ENCODE data around the gene ANKRD31.
"Not testable (repeated sequence)": the region's sequence is repeated elsewhere in the genome, so short reads cannot be mapped to it uniquely, and the experiment has no call there.

ANKRD31 gene

DNA sequence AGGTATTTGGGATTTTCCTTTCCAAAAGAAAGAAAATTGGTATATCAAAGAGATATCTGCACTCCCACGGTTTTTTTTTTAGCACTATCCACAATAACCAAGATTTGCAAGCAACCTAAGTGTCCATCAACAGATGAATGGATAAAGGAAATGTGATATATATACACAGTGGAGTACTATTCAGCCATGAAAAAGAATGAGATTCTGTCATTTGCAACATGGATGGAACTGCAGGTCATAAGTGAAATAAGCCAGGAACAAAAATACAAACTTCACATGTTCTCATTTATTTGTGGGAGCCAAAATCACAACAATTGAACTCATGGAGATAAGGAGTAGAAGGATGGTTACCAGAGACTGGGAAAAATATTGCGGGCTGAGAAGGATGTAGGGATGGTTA is 9.8 kb downstream of the ANKRD31 start:
- no peak for DNase-seq

DNA sequence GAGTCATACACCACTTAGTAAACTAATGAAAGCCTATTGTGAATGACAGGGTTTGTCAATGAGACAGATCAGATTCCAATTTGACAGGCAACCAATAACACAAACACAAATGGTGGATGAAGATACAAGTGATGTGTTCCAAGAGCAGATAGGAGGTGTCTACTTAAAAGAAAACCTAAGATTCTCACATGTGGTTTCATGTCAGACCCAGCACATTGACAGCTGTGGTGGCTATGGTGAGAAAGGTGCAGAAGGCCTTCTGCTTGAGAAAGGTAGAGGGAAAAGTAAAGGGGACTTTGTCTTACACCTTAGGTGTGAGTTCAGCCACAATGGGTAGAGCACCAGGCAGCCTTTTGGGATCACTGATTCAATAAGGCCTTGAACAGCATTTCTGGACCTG is 11.2 kb downstream of the ANKRD31 start:
- DNase-seq = no peak

DNA sequence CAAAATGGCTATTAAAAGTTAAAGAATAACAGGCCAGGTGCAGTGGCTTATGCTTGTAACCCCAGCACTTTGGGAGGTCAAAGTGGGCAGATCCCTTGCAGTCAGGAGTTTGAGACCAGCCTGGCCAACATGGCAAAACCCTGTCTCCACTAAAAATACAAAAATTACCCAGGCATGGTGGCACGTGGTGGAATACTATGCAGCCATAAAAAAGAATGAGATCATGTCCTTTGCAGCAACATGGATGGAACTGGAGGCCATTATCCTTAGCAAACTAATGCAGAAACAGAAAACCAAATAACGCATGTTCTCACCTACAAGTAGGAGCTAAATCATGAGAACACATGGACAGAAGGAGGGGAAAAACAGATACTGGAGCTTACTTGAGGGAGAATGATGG is 15.9 kb downstream of the ANKRD31 start:
- DNase-seq = not testable (repeated sequence)

DNA sequence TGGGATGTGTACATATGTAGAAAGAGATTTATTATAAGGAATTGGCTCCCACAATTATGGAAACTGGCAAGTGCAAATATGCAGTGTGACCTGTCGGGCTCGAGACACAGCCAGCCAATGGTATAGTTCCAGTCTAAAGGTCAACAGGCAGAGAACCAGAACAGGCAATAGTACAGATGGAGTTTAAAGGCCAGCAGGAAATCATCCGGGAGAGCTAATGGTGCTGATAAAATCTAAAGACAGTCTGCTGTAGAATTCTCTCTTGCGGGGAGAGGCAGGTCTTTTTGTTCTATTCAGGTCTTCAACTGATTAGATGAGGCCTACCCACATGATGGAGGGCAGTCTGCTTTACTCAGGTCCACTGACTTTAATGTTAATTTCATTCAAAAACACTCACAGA is 21.8 kb downstream of the ANKRD31 start:
- DNase-seq = no peak

DNA sequence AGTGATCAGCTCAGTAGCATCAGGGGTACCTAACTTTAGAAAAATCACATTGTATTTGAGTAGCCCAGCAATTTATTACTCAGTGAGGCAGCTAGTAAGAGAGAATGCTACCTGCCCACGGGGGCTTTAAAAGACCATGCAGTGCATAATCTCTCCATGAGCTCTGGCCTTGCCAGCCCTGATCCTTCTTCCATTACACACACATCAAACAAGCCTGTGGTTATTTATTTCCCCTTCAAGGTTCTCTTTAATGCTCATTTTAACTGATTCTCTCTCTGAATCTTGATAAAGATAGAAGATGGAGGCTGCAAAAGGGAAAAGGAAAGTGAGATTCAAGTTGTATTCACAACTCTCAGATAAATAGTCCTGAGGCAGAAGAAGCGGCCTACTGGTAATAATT is 22.3 kb downstream of the ANKRD31 start:
- no peak for DNase-seq

DNA sequence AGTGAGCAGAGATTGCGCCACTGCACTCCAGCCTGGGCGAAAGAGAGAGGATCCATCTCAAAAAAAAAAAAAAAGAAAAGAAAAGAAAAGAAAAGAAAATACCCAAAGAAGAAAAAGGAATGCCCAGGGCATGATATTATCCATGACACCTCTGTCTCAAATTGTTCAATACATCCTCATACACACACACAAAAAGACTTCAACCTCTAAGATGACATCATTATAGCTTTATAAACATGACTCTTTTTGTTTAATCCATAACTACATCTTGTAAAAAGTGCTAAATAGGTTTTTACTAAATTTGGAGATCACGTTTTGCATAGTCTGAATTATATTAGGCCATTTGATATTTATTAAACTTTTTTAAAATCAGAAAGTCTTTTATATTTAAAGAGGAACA is 33.1 kb downstream of the ANKRD31 start:
- no peak for DNase-seq

DNA sequence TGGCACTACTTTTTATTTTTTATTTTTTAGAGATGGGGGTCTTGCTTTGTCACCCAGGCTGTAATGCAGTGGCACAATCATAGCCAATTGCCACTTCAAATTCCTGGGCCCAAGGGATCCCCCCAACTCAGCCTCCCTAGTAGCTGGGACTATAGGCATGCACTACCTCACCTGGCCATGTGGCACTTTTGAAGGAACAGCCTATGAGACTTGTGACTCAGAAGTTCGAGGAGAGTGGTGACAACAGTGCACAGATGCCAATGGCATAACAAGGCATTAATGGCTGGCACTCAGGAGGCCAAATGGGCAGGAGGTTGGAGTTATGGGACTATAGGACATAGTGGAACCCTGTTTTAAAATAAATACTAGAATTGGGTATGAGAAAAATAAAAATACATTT is 33.7 kb downstream of the ANKRD31 start:
- DNase-seq = no peak

DNA sequence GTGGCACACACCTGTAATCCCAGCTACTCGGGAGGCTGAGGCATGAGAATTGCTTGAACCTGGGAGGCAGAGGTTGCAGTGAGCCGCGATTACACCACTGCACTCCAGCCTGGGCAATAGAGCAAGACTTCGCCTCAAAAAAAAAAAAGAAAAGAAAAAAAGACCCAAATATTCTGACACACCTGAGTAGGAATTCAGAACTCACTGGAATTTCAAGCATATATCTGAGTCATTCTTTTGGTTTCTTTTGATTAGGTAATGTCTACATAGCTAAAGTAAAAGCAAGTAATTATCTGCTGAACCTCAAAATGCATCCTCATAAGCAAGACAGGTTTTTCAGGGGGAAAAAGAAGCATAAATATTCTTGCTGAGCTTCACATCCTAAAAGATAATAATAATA is 35.9 kb downstream of the ANKRD31 start:
- no peak for DNase-seq

DNA sequence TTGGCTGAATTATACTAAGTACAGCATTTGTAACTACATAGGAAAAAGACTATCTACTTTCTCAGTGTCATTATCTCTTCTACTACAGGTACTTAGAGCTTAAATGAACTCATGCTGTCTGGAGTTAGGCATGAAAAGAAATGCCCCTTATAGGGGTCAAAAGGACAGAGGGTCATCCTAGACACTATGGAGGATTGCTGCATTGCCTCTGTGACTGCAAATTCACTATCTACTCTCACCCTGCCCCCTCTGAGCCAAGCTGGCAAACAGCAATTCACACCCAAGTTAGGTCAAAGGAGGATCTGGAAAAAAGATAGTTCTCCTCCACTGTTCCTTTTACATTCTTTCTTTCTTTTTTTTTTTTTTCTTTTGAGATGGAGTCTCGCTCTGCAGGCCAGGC is 36.7 kb downstream of the ANKRD31 start:
- DNase-seq = no peak

DNA sequence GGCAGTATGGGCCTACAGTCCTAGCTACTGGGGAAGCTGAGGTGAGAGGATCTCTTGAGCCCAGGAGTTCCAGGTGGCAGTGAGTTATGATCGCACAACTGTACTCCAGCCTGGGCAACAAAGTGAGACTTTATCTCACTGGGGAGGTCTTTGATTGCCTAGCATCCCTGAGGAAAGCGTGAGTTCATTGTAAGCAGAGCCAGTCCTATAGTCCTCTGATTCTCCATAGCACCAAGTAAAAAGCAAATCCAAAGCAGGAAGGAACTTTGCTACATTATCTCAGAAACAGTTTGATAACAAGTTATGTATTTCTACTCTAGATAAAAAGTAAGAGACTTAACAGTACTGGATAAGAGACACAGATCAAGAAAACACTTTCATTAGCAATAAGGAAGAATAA is 37.6 kb downstream of the ANKRD31 start:
- DNase-seq = no peak

DNA sequence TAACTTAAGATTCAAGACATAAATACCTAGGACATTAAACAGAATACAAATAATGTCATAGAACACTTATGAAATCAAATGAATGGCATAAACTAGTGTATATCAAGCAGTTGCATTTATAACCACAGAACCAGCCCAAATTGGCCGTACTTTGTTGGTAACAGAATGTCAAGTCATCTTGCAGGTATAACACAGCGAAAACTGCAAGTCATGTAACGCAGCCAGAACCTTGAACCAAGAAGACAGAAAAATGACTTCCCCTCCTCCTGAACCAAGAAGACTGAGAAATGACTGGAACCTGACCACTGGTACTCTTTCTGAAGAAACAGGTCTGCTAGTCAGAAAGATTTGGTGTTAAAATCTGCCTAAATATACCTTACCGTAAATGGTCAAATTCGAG is 38.9 kb downstream of the ANKRD31 start:
- DNase-seq = no peak

DNA sequence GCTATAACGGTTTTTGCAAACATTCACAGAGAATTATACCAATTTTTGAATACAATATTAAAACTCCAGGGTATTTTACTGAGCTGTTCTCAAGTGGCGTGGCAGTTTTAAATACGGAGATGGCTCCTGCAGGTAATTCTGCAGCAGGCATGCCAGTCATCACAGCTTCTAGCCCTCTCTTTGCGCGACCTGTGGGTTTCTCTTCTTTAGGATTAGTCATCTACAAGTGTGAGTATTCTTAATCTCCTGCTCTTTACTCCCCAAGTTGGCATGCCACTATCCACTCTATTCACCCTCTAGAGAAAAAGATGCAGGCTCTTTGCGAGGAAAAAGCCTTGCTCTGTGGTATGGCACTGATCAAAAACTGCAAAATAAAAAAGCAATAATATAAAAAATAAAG is 43.9 kb downstream of the ANKRD31 start:
- no peak for DNase-seq

DNA sequence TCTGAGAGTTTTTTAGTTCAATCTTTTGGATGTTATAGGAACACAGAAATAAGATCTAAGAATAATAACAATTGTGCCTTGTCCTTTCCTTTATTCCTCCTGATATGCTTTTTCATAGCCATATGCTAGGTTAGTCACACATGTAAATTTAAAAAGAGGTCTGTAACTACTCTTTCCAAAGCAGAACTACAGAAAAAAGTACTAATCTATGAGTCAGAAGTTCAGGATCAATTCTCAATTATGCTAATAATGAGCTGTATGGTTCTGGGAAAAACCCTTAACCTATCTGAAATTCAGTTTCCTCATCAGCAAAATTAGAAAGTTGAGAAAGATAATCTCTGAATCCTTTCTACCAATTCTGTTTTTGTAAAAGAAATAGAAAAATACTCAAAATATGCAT is 44.4 kb downstream of the ANKRD31 start:
- no peak for DNase-seq

DNA sequence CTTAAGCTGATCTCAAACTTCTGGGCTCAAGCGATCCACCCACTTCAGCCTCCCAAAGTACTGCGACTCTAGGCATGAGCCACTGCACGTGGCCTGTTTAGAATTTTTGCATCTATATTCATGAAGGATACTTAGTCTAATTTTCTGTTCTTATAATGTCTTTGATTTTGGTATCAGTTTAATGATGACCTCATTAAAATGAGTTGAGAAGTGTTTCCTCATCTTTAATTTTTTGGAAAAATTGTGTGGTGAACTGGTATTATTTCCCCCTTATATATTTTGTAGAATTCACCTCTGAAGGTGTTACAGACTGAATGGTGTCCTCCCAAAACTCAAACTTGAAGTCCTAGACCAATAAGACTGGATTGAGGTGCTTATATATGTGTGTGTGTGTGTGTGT is 46.5 kb downstream of the ANKRD31 start:
- no peak for DNase-seq

DNA sequence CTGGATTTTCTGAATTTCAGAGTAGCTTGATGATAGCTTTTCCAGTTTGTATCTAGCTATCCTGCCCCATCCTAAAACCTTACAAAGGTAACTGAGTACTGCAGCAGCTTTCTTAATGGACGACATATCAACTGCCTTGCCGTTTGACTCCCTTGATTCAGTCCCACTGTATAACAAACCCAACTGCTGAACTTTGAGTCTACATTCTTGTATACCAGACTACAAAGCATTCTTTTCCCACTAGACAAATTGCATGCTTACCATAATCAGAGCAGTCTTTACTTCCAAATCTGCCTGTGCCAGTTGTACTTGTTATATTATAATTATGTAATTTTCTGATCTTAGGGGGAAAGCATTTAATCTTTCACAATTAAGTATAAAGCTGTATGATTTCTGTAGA is 47.3 kb downstream of the ANKRD31 start:
- DNase-seq = no peak

DNA sequence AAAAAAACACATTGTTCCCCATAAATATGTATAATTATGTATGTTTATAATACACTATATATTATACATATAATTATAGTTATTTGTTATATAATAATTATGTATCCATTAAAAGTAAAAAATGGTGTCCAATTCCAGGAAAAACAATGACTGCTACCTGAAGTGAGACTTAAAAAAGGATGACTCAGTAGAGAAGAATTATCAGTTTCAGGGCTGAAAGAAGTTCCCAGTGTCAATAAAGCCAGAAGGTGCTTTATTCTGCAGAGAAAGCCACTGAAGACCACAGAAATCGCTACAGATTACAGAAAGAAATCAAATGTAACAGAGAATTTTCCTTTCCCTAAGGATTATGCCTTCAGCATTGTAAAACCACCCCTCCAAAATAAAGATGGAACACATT is 50.9 kb downstream of the ANKRD31 start:
- DNase-seq = no peak

DNA sequence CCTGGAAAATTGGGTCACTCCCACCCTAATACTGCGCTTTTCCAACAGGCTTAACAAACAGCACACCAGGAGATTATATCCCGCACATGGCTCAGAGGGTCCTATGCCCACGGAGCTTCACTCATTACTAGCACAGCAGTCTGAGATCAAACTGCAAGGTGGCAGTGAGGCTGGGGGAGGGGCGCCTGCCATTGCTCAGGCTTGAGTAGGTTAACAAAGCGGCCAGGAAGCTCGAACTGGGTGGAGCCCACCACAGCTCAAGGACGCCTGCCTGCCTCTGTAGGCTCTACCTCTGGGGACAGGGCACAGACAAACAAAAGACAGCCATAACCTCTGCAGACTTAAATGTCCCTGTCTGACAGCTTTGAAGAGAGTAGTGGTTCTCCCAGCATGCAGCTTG is 60.7 kb downstream of the ANKRD31 start:
- not testable (repeated sequence) for DNase-seq

DNA sequence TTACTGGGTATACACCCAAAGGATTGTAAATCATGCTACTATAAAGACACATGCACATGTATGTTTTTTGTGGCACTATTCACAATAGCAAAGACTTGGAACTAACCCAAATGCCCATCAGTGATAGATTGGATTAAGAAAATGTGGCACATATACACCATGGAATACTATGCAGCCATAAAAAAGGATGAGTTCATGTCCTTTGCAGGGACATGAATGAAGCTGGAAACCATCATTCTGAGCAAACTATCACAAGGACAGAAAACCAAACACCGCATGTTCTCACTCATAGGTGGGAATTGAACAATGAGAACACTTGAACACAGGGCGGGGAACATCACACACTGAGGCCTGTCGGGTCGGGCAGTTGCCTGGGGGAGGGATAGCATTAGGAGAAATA is 61.8 kb downstream of the ANKRD31 start:
- DNase-seq = not testable (repeated sequence)

DNA sequence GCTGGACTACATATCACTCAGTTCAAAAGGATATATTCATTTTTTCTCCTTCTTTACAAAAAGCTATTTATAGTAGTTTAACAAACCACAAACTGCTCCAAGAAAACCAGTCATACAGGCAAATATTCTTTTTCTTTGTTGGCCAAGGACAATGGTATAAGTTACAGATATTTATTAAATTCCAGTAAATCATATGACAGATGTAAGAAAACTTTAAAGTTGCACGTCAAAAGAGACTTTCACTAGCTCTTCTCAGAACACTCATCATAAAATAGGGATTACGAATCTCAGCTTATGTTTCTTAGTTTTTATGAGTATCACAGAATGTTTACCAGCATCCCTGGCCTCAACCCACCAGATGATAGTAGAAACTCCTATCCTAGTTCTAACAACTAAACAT is 67.2 kb downstream of the ANKRD31 start:
- DNase-seq = no peak

DNA sequence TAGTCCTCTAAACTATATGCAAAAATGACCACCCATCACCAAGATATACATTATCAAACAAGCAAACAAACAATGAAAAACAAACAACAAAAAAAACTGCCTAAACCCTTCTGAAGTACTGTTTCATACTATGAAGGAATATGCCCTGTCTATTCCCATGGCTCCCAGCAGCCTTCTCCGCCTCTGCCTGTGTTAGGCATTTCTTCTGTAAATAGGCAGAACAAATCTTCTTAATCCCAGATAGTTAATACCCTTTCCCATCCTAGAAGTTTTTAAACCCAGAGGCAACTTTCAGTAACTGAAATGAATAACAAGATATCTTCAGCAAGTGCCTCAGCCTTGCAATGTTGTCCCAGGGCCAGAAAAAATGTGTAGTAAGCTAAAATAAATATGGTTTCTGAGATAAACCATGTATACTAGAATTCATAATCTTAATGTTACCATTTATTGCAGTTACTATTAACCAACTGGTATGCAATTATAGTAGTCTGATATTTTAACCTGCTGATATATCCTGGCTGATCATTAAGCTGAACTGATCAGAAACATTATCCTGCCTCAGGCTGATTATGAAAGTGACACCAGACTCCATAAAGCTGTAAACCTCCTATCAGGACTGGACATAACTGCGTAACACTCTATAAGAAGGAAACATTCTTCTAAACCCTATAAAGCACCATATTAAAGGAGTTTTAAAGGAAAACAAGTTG is 68.5 kb downstream of the ANKRD31 start:
- no peak for DNase-seq

DNA sequence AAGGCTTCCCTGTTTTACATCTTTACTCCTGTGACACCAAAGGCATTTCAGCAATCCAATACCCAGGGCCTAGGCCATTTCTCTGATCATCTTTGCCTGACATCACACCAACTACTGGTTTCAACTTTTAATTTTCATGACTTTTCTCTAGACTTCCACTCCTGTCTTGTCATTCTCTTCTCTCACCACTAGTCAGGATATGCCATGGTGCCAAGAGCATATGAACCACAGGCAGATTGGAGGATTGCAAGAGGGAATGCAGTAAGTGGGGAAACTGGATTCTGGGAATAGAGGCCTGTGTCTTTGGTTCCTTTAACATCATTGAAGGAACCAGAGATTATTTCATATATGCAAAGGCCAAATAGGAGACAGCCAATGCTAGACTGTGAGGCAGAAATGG is 69.3 kb downstream of the ANKRD31 start:
- no peak for DNase-seq

DNA sequence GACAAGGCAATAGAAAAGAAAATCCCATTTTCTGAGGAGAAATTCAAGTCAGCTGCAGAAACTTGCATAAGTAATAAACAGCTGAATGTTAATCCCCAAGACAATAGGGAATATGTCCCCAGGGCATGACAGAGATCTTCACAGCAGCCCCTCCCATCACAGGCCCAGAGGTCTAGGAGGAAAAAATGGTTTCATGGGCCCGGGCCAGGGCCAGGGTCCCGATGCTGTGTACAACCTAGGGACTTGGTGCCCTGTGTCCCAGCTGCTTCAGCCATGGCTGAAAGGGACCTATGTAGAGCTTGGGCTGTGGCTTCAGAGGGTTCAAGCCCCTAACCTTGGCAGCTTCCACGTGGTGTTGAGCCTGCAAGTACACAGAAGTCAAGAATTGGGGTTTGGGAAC is 75.2 kb downstream of the ANKRD31 start:
- DNase-seq = not testable (repeated sequence)

DNA sequence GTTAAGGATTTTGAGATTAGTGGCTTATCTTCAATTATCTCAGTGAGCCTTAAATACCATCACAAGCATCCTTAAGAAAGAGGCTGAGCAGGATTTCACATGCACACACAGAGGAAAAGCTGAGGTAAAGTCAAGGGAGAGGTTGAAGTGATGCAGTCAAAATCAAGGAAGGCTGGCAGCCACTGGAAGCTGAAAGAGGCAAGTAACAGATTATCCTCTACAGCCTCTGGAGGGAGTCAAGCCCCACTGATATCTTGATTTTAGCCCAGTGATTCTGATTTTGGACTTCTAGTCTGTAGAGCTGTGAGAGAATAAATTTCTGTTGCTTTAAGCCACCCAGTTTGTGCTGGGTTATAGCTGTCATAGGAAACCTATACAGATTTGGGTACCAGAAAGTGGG is 80.1 kb downstream of the ANKRD31 start:
- DNase-seq = no peak

DNA sequence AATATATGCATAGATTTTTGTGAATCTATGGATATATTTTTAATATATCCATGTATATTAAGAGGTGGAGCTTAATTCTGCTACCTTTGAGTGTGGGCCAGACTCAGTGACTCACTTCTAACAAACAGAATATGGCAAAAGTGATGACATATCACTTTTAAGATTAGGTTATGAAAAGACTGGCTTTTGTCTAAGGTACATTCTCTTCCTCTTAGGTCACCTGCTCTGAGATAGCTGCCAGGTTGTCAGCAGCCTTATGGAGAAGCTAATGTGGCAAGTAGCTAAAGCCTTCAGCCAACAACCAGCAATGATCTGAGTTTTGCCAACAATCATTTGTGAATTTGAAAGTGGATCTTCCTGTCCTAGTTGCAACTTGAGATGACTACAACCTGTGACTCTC is 83.8 kb downstream of the ANKRD31 start:
- DNase-seq = no peak

DNA sequence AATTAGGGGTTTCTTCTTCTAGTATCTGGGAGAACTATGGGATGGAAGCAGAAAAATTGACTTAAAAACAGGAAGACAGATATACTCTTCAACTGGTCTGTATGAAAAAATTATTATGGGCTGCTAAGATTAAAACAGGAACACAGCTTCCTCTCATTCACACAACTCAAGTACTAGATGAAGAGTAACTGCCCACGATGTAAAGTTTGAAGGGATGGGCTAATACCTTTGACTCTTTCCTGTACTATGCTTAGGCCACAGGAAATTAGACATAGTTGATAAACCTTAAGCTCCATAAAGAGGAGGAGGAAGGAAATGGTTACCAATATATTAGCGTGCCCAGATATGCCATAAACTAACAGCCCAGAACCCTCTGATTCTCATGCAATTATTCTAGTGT is 88.6 kb downstream of the ANKRD31 start:
- DNase-seq = no peak
